ENCODE measurements around the gene CDC42EP4. TPM values are rescaled to one million over a fixed set of nuclear protein-coding genes. Genes with fewer than 3 reads are reported as not detected.
A peak's percentile ranks its signal among the peaks of the same experiment; 100 is the strongest.
"Not testable (repeated sequence)": the region's sequence is repeated elsewhere in the genome, so short reads cannot be mapped to it uniquely, and the experiment has no call there.

The CDC42EP4 gene
- total and polyA plus RNA-seq, 5 experiments from 2014 or later: 0.21 to 0.96 (median 0.50) TPM; not detected in 2

GRCh38 chr17:73340093-73340596 is 28.3 kb upstream of the CDC42EP4 start:
- Mint-ChIP-seq H3K27ac (peak overlapping the region in 1 of 10 donors; percentile 80), H3K4me3 (no peak overlapping the region), H3K36me3 (peaks cover 0 to 3% (median 2%) of the 10 kb centered on the region in 3 donors), H3K4me1 (peaks cover 0 to 3% (median 0%) of the 10 kb centered on the region in 4 donors), H3K9me3 (no peaks in the 10 kb centered on the region), H3K27me3 (no peaks in the 10 kb centered on the region)
- POLR2A ChIA-PET: no interaction called here
- no peak for ATAC-seq
- no peak for DNase-seq

- Mint-ChIP-seq H3K27me3 (no peaks in the 10 kb centered on the region), H3K36me3 (peaks cover 0 to 3% (median 2%) of the 10 kb centered on the region in 3 donors), H3K27ac (no peak overlapping the region), H3K9me3 (no peaks in the 10 kb centered on the region), H3K4me3 (no peak overlapping the region), H3K4me1 (peaks cover 0 to 3% (median 0%) of the 10 kb centered on the region in 4 donors)
- POLR2A ChIA-PET: no interaction called here
- ATAC-seq: no peak
- DNase-seq: no peak
Measured at GRCh38 chr17:73338566-73339197, 26.9 kb upstream of the CDC42EP4 start.

- no peak for DNase-seq
- H3K4me1 Mint-ChIP-seq: peaks cover 0 to 3% (median 0%) of the 10 kb centered on the region in 4 donors
- no peaks in the 10 kb centered on the region for H3K9me3 Mint-ChIP-seq
- H3K27ac Mint-ChIP-seq: no peak overlapping the region
- POLR2A ChIA-PET: no interaction called here
- no peak overlapping the region for H3K4me3 Mint-ChIP-seq
- ATAC-seq: no peak
- H3K27me3 Mint-ChIP-seq: no peaks in the 10 kb centered on the region
- H3K36me3 Mint-ChIP-seq: peaks cover 0 to 3% (median 2%) of the 10 kb centered on the region in 3 donors
Measured at GRCh38 chr17:73338050-73338521, 26.3 kb upstream of the CDC42EP4 start.

- POLR2A ChIA-PET: no interaction called here
- DNase-seq (no peak), ATAC-seq (no peak)
- H3K4me1 Mint-ChIP-seq: peaks cover 0 to 3% (median 0%) of the 10 kb centered on the region in 4 donors
- H3K27me3 Mint-ChIP-seq: no peaks in the 10 kb centered on the region
- H3K9me3 Mint-ChIP-seq: no peaks in the 10 kb centered on the region
- no peak overlapping the region for H3K27ac Mint-ChIP-seq
- peaks cover 0 to 3% (median 2%) of the 10 kb centered on the region in 3 donors for H3K36me3 Mint-ChIP-seq
- no peak overlapping the region for H3K4me3 Mint-ChIP-seq
Measured at GRCh38 chr17:73337330-73337710, 25.5 kb upstream of the CDC42EP4 start.

- no peak overlapping the region for H3K4me3 Mint-ChIP-seq
- H3K4me1 Mint-ChIP-seq: peaks cover 0 to 3% (median 0%) of the 10 kb centered on the region in 4 donors
- H3K9me3 Mint-ChIP-seq: no peaks in the 10 kb centered on the region
- POLR2A ChIA-PET: no interaction called here
- ATAC-seq (no peak), DNase-seq (no peak)
- H3K36me3 Mint-ChIP-seq: peaks cover 0 to 3% (median 2%) of the 10 kb centered on the region in 3 donors
- H3K27me3 Mint-ChIP-seq: no peaks in the 10 kb centered on the region
- H3K27ac Mint-ChIP-seq: peak overlapping the region in 1 of 10 donors; percentile 65
Measured at GRCh38 chr17:73336408-73337329, 24.9 kb upstream of the CDC42EP4 start.

- POLR2A ChIA-PET: no interaction called here
- no peak for ATAC-seq
- Mint-ChIP-seq H3K9me3 (no peaks in the 10 kb centered on the region), H3K4me1 (peaks cover 0 to 3% (median 0%) of the 10 kb centered on the region in 4 donors), H3K27ac (no peak overlapping the region), H3K36me3 (peaks cover 0 to 3% (median 2%) of the 10 kb centered on the region in 3 donors), H3K27me3 (no peaks in the 10 kb centered on the region), H3K4me3 (no peak overlapping the region)
- DNase-seq: no peak
Measured at GRCh38 chr17:73335591-73336407, 24.0 kb upstream of the CDC42EP4 start.

GRCh38 chr17:73334771-73335513 is 23.1 kb upstream of the CDC42EP4 start:
- Mint-ChIP-seq H3K9me3 (no peaks in the 10 kb centered on the region), H3K4me1 (peaks cover 0 to 3% (median 0%) of the 10 kb centered on the region in 4 donors), H3K27ac (no peak overlapping the region), H3K27me3 (no peaks in the 10 kb centered on the region), H3K36me3 (peaks cover 0 to 3% (median 2%) of the 10 kb centered on the region in 3 donors), H3K4me3 (no peak overlapping the region)
- no peak for DNase-seq
- ATAC-seq: no peak
- POLR2A ChIA-PET: no interaction called here

- H3K9me3 Mint-ChIP-seq, POLR2A ChIA-PET, H3K27ac Mint-ChIP-seq, H3K36me3 Mint-ChIP-seq, H3K4me3 Mint-ChIP-seq, H3K27me3 Mint-ChIP-seq, DNase-seq, H3K4me1 Mint-ChIP-seq, ATAC-seq: not testable (repeated sequence)
Measured at GRCh38 chr17:73333445-73333844, 21.6 kb upstream of the CDC42EP4 start.

- Mint-ChIP-seq H3K27me3 (peaks cover 0 to 8% (median 7%) of the 10 kb centered on the region in 5 donors), H3K4me1 (no peaks in the 10 kb centered on the region), H3K4me3 (no peak overlapping the region), H3K9me3 (no peaks in the 10 kb centered on the region), H3K27ac (peak overlapping the region in 1 of 10 donors; percentile 18), H3K36me3 (no peaks in the 10 kb centered on the region)
- no peak for DNase-seq
- no peak for ATAC-seq
- POLR2A ChIA-PET: no interaction called here
Measured at GRCh38 chr17:73331060-73331459, 19.3 kb upstream of the CDC42EP4 start.

GRCh38 chr17:73327676-73328075 is 15.9 kb upstream of the CDC42EP4 start:
- ATAC-seq: no peak
- Mint-ChIP-seq H3K4me3 (no peak overlapping the region), H3K9me3 (peaks cover 0 to 3% (median 0%) of the 10 kb centered on the region in 9 donors), H3K27me3 (peaks cover 0 to 27% (median 15%) of the 10 kb centered on the region in 5 donors), H3K27ac (no peak overlapping the region), H3K36me3 (no peaks in the 10 kb centered on the region), H3K4me1 (no peaks in the 10 kb centered on the region)
- no peak for DNase-seq
- POLR2A ChIA-PET: no interaction called here

GRCh38 chr17:73325527-73325842 is 13.7 kb upstream of the CDC42EP4 start:
- H3K27ac Mint-ChIP-seq: peak overlapping the region in 1 of 10 donors; percentile 36
- H3K4me3 Mint-ChIP-seq: no peak overlapping the region
- peaks cover 0 to 3% (median 0%) of the 10 kb centered on the region in 9 donors for H3K9me3 Mint-ChIP-seq
- ATAC-seq: no peak
- peaks cover 2 to 27% (median 15%) of the 10 kb centered on the region in 5 donors for H3K27me3 Mint-ChIP-seq
- no peak for DNase-seq
- H3K4me1 Mint-ChIP-seq: no peaks in the 10 kb centered on the region
- H3K36me3 Mint-ChIP-seq: no peaks in the 10 kb centered on the region
- POLR2A ChIA-PET: no interaction called here

Data from naive thymus-derived CD8-positive, alpha-beta T cell (primary cell).